Common myeloid progenitor, CD34-positive (primary cell): ENCODE results near the gene MTX2.
"Not testable (repeated sequence)": the region's sequence is repeated elsewhere in the genome, so short reads cannot be mapped to it uniquely, and the experiment has no call there.

Source experiments
- CTCF ChIA-PET: fragments of 350-600 bp; sonication (Branson Sonifier 250); formaldehyde crosslinking; loops from one replicate; lab custom pipeline; 2021; ENCODE audit warnings: antibody characterized with exemption; lab: Charles Lee
- POLR2A ChIA-PET: fragments of 350-600 bp; sonication (Branson Sonifier 250); formaldehyde crosslinking; loops from one replicate; lab custom pipeline; 2021; ENCODE audit warnings: antibody characterized with exemption; lab: Charles Lee
- DNase-seq, 3 donors: peaks; one replicate each; pipeline versions ENCODE4 v3.0.0 to v3.0.0-alpha.2; 2013
- H3K27ac ChIP-seq, 2 experiments: 1 replicate in 1 of 2; 2 replicates in 1 of 2; pipeline ENCODE4 v1.7.0; 2013; ENCODE audit warnings: inconsistent platforms in 2 of 2, low read length in 2 of 2, mild to moderate bottlenecking in 2 of 2, low read depth in 1 of 2, moderate library complexity in 1 of 2; ENCODE audit not compliant: severe bottlenecking in 2 of 2, insufficient read depth in 1 of 2, poor library complexity in 1 of 2
- H3K27me3 ChIP-seq, 5 experiments: replicated peaks in 2 of 5; 1 replicate in 3 of 5; 2 replicates in 2 of 5; pipeline versions ENCODE4 v1.6.1 to v1.7.0; 2013; ENCODE audit warnings: low read length in 4 of 5, mild to moderate bottlenecking in 2 of 5, moderate library complexity in 2 of 5, inconsistent platforms in 1 of 5; ENCODE audit not compliant: insufficient read depth in 5 of 5, control insufficient read depth in 4 of 5
- H3K36me3 ChIP-seq, 4 experiments: 1 replicate in 2 of 4; 2 replicates in 2 of 4; pipeline versions ENCODE4 v1.6.1 to v1.7.0; 2013; ENCODE audit warnings: low read length in 3 of 4, control low read depth in 1 of 4, mild to moderate bottlenecking in 1 of 4; ENCODE audit not compliant: control insufficient read depth in 4 of 4, insufficient read depth in 4 of 4
- H3K4me1 ChIP-seq, 4 experiments: 1 replicate in 3 of 4; 2 replicates in 1 of 4; pipeline versions ENCODE4 v1.6.1 to v1.7.1; 2013; ENCODE audit warnings: low read length in 3 of 4, mild to moderate bottlenecking in 3 of 4, control low read depth in 1 of 4, inconsistent platforms in 1 of 4, moderate library complexity in 1 of 4; ENCODE audit not compliant: control insufficient read depth in 4 of 4, insufficient read depth in 4 of 4; ENCODE audit errors: control extremely low read depth in 1 of 4
- H3K4me3 ChIP-seq, 7 experiments: 1 replicate in 4 of 7; 2 replicates in 3 of 7; pipeline versions ENCODE4 v1.5.1 to v1.7.0; 2013; ENCODE audit warnings: mild to moderate bottlenecking in 7 of 7, low read length in 6 of 7, moderate library complexity in 6 of 7, inconsistent platforms in 2 of 7, low read depth in 2 of 7, control low read depth in 1 of 7; ENCODE audit not compliant: insufficient read depth in 4 of 7, control insufficient read depth in 1 of 7; ENCODE audit errors: extremely low read depth in 1 of 7
- H3K9me3 ChIP-seq, 5 experiments: 1 replicate in 4 of 5; 2 replicates in 1 of 5; pipeline versions ENCODE4 v1.6.1 to v1.7.1; 2013; ENCODE audit warnings: low read length in 4 of 5, mild to moderate bottlenecking in 2 of 5, inconsistent platforms in 1 of 5, low read depth in 1 of 5, moderate library complexity in 1 of 5; ENCODE audit not compliant: control insufficient read depth in 4 of 5, insufficient read depth in 2 of 5; ENCODE audit errors: control extremely low read depth in 1 of 5
- WGBS: methylation state at CpG from one replicate; pipeline ENCODE4 v1.1.5; 2013; ENCODE audit not compliant: insufficient coverage; 5-methylcytosine and 5-hydroxymethylcytosine counted together

MTX2 gene

DNA sequence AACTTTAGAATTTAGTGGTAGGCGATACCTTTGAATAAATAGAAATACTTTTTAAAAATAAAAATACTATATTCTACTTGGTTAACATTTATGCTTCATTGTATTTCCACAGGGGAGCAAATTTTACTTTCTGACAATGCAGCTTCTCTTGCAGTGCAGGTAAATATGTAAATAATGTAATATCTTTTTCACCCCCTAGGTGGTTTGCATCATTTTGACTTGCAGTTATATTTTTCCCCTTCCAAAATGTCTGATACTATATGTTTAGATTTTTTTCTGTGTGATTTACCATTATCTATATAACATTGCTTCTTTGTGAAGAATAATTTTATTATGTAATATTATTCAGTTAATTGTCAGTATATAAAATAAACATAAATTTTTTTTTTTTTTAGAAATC lies 28.5 kb downstream of the MTX2 start:
- POLR2A ChIA-PET = no interaction called here
- CTCF ChIA-PET = no interaction called here
- Histone ChIP-seq H3K27me3 (no peaks in the 10 kb centered on the region), H3K36me3 (peaks cover 0 to 3% (median 0%) of the 10 kb centered on the region in 4 experiments), H3K4me3 (no peak overlapping the region), H3K27ac (no peak overlapping the region), H3K9me3 (no peaks in the 10 kb centered on the region), H3K4me1 (peaks cover 0 to 7% (median 2%) of the 10 kb centered on the region in 4 experiments)
- WGBS = no CpG with 5 or more reads among the region's 1 CpG
- DNase-seq = no peak

DNA sequence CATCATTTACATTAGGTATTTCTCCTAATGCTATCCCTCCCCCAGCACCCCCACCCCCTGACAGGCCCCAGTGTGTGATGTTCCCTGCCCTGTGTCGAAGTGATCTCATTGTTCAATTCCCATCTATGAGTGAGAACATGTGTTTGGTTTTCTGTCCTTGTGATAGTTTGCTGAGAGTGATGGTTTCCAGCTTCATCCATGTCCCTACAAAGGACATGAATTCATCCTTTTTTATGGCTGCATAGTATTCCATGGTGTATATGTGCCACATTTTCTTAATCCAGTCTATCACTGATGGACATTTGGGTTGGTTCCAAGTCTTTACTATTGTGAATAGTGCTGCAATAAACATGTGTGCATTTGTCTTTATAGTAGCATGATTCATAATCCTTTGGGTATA lies 36.8 kb downstream of the MTX2 start:
- POLR2A ChIA-PET, H3K4me1 ChIP-seq, CTCF ChIA-PET, H3K27me3 ChIP-seq, DNase-seq, H3K36me3 ChIP-seq, H3K9me3 ChIP-seq, H3K27ac ChIP-seq, H3K4me3 ChIP-seq: not testable (repeated sequence)
- WGBS = no CpG with 5 or more reads among the region's 1 CpG

DNA sequence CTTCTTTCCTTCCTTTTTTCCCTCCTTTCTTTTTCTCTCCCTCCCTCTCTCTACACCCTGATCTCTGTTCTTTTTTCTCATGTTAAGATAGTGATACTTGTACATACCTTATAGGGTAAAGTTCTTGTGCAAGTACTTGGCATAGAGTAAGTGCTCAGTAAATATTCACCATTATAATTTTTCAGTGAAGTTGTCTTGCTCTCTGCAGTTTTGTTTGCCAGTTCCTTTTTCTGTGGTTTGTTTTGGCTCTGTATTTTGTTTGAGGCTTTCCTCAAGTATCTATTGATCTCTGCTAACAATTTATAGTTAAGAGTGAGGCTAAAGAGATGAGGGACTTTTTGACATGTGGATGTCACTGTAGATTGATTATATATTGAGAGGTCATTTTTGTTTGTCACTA lies 48.0 kb downstream of the MTX2 start:
- Histone ChIP-seq H3K36me3 (peaks cover 0 to 4% (median 3%) of the 10 kb centered on the region in 4 experiments), H3K27me3 (no peaks in the 10 kb centered on the region), H3K27ac (no peak overlapping the region), H3K4me1 (no peaks in the 10 kb centered on the region), H3K9me3 (no peaks in the 10 kb centered on the region), H3K4me3 (no peak overlapping the region)
- CTCF ChIA-PET = no interaction called here
- no peak for DNase-seq
- POLR2A ChIA-PET = no interaction called here

DNA sequence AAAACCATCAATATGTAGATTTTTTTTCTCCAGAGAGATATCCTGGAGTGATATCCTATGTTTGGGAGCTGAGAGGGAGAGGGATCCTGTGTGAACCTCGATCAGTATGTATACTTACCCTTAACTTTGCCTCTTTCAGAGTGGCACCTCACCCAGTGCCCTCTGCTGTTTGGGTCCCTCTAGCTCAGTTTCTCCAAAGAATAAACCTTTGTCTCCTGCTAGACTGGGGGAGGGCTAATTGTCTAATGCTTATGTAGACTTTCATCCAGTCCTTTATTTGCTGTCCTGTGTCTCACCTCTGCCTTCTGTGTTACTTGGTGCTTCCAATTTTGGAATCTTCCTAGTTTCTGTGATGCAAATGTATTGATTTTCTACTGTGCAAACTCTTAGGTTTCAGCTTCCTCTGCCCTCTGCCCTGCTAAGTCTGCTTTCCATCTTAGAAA lies 48.4 kb downstream of the MTX2 start:
- POLR2A ChIA-PET = no interaction called here

DNA sequence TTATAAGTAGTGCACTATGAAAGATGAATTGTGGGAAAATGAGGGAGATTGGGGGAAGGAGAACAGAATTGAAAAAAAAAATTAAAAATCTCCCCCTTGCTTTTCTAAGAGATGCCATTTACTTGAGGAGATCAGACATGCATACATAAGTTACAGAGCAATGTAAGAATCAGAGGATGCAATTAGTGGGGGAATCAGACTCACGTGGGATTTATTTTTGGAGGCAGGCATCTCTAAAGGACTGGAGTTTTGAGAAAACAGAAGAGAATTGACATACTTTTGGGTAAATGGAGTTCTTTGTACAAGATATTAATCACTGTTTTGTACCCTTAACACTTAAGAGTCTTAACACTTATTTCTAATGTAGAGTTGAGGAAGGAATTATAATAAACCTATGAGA lies 52.7 kb downstream of the MTX2 start:
- H3K4me3 ChIP-seq = no peak overlapping the region
- no peaks in the 10 kb centered on the region for H3K9me3 ChIP-seq
- no peaks in the 10 kb centered on the region for H3K4me1 ChIP-seq
- CTCF ChIA-PET = no interaction called here
- no peaks in the 10 kb centered on the region for H3K36me3 ChIP-seq
- DNase-seq = no peak
- H3K27ac ChIP-seq = no peak overlapping the region
- H3K27me3 ChIP-seq = no peaks in the 10 kb centered on the region
- 100% methylated on average over 1 of the region's 1 CpG for WGBS
- POLR2A ChIA-PET = no interaction called here

More for the DNA sequence above, 48.4 kb downstream of the MTX2 start:
- peaks cover 0 to 4% (median 3%) of the 10 kb centered on the region in 4 experiments for H3K36me3 ChIP-seq
- no peak for DNase-seq
- H3K27me3 ChIP-seq = no peaks in the 10 kb centered on the region
- H3K27ac ChIP-seq = no peak overlapping the region
- H3K9me3 ChIP-seq = no peaks in the 10 kb centered on the region
- H3K4me3 ChIP-seq = no peak overlapping the region
- no peaks in the 10 kb centered on the region for H3K4me1 ChIP-seq
- CTCF ChIA-PET = no interaction called here
- WGBS = no CpG with 5 or more reads among the region's 1 CpG

DNA sequence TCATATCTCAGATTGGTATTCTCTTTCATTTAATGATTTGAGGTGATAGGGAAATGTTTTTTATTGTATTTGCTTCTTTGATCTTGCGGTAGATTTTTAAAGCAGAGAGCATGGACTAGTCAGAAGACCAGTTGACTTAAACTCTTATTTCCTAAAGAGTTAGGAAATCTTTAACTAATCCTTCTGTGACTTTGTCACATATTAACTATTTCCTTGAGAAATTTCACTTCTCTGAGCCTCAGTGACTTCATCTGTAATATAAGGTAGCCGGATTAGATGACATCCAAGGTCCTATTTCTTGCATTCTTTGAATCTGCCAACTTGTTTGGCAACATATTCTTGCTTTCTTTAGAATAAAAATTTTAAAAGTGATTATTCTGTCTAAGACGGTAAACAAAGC lies 55.6 kb downstream of the MTX2 start:
- no peaks in the 10 kb centered on the region for H3K9me3 ChIP-seq
- DNase-seq = no peak
- no CpG with 5 or more reads among the region's 3 CpGs for WGBS
- ChIA-PET CTCF (no interaction called here), POLR2A (no interaction called here)
- H3K4me1 ChIP-seq = no peaks in the 10 kb centered on the region
- no peak overlapping the region for H3K27ac ChIP-seq
- H3K4me3 ChIP-seq = no peak overlapping the region
- H3K36me3 ChIP-seq = peaks cover 0 to 3% (median 2%) of the 10 kb centered on the region in 4 experiments
- no peaks in the 10 kb centered on the region for H3K27me3 ChIP-seq

DNA sequence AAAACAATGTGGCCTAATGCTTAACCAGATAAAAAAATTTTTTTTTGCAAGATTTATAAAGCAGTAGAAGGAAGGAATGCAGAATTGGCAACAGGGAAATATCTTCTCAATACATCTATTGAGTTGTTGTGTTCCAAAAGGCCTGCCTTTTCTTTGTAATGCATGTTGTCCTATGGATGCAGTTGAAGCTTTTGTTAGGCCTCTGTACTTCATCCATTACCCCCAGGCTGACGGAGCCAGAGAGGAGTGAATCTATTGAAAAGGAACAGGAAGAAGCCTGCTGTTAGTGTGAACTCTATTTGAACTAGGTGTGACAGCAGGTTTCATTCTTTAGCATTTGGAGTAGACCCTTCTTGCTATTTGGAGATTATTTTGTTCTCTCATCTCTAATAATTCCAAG lies 56.5 kb downstream of the MTX2 start:
- no peak overlapping the region for H3K4me3 ChIP-seq
- no peaks in the 10 kb centered on the region for H3K9me3 ChIP-seq
- H3K36me3 ChIP-seq = peaks cover 0 to 4% (median 3%) of the 10 kb centered on the region in 4 experiments
- no peak overlapping the region for H3K27ac ChIP-seq
- ChIA-PET POLR2A (no interaction called here), CTCF (no interaction called here)
- no peaks in the 10 kb centered on the region for H3K27me3 ChIP-seq
- H3K4me1 ChIP-seq = no peaks in the 10 kb centered on the region
- WGBS = no CpG with 5 or more reads among the region's 1 CpG
- DNase-seq = no peak
